Hepatocyte (in vitro differentiated cells): ENCODE data around the gene SUSD3. TPM values are rescaled to one million over a fixed set of nuclear protein-coding genes. Genes with fewer than 3 reads are reported as not detected.

Experiments used
- DNase-seq: peaks from one replicate; pipeline ENCODE4 v3.0.0-alpha.2; 2016; ENCODE audit warnings: low spot score
- H2AFZ ChIP-seq: fragments of 200-600 bp; sonication (generic); 2 replicates; pipeline ENCODE4 v1.6.0; 2016; ENCODE audit warnings: antibody characterized with exemption, mild to moderate bottlenecking
- H3K27ac ChIP-seq: fragments of 200-600 bp; sonication (generic); 2 replicates; pipeline ENCODE4 v1.5.1; 2016; ENCODE audit warnings: mild to moderate bottlenecking
- H3K27me3 ChIP-seq: fragments of 200-600 bp; sonication (generic); 2 replicates; pipeline ENCODE4 v1.6.1; 2016
- H3K36me3 ChIP-seq: fragments of 200-600 bp; sonication (generic); replicated peaks from 2 replicates; pipeline ENCODE4 v1.5.1; 2016; ENCODE audit warnings: low read depth; ENCODE audit not compliant: insufficient read depth
- H3K4me1 ChIP-seq: fragments of 200-600 bp; sonication (generic); 2 replicates; pipeline ENCODE4 v1.5.1; 2016; ENCODE audit warnings: mild to moderate bottlenecking, moderate library complexity; ENCODE audit not compliant: insufficient read depth
- H3K4me2 ChIP-seq: fragments of 200-600 bp; sonication (generic); 2 replicates; pipeline ENCODE4 v1.6.0; 2016
- H3K4me3 ChIP-seq: fragments of 200-600 bp; sonication (generic); 2 replicates; pipeline ENCODE4 v1.5.1; 2016; ENCODE audit warnings: mild to moderate bottlenecking
- H3K79me2 ChIP-seq: fragments of 200-600 bp; sonication (generic); 2 replicates; pipeline ENCODE4 v1.6.0; 2017; ENCODE audit warnings: mild to moderate bottlenecking
- H3K9me2 ChIP-seq: fragments of 200-600 bp; sonication (generic); replicated peaks from 2 replicates; pipeline ENCODE4 v1.6.0; 2017; ENCODE audit warnings: mild to moderate bottlenecking; ENCODE audit not compliant: insufficient read depth
- H3K9me3 ChIP-seq: fragments of 200-600 bp; sonication (generic); 2 replicates; pipeline ENCODE4 v1.5.1; 2016; ENCODE audit warnings: low read depth, mild to moderate bottlenecking
- H4K20me1 ChIP-seq: fragments of 200-600 bp; sonication (generic); 2 replicates; pipeline ENCODE4 v1.6.0; 2016; ENCODE audit warnings: mild to moderate bottlenecking; ENCODE audit not compliant: insufficient read depth, poor library complexity, severe bottlenecking
- CTCF ChIP-seq: fragments of 200-600 bp; sonication (generic); IDR thresholded peaks from 2 replicates; pipeline ENCODE4 v1.5.1; 2016; ENCODE audit warnings: antibody characterized with exemption, mild to moderate bottlenecking; ENCODE audit not compliant: poor library complexity
- EZH2 ChIP-seq: fragments of 200-600 bp; sonication (generic); IDR thresholded peaks from 2 replicates; pipeline ENCODE4 v1.6.1; 2016; ENCODE audit warnings: antibody characterized with exemption, mild to moderate bottlenecking, borderline replicate concordance
- EZH2phosphoT487 ChIP-seq: fragments of 200-600 bp; sonication (generic); IDR thresholded peaks from one replicate; pipeline ENCODE4 v1.6.1; 2018; ENCODE audit warnings: antibody characterized with exemption, mild to moderate bottlenecking, low read depth, moderate library complexity; ENCODE audit not compliant: unreplicated experiment, severe bottlenecking
- WGBS: methylation state at CpG from one replicate; pipeline ENCODE4 v1.1.6; 2016; ENCODE audit warnings: low lambda C conversion rate; ENCODE audit errors: missing lambda C conversion rate; 5-methylcytosine and 5-hydroxymethylcytosine counted together
- polyA plus RNA-seq: library from polyadenylated mRNA; unstranded; fragments of >200 nt; fragmentation: Nextera tagmentation; extraction: Ambion mirVana; gene quantifications from 2 replicates; pipeline ENCODE4 v1.2.1, GENCODE V29; 2016
- total RNA-seq: library from RNA; depleted of rRNA; stranded (reverse); fragments of >200 nt; gene quantifications from 2 replicates; pipeline ENCODE4 v1.2.3, GENCODE V29; 2014

The SUSD3 gene
- total and polyA plus RNA-seq, 2 experiments from 2014 or later, result 11.4 to 17.3 TPM

GRCh38 chr9:93022066-93022465 is 36.4 kb upstream of the SUSD3 start:
- Histone ChIP-seq H3K36me3 (no peaks in the 10 kb centered on the region), H3K9me2 (no peaks in the 10 kb centered on the region), H3K27me3 (no peaks in the 10 kb centered on the region), H4K20me1 (no peaks in the 10 kb centered on the region), H3K4me2 (no peak overlapping the region), H3K4me1 (no peaks in the 10 kb centered on the region), H3K79me2 (no peaks in the 10 kb centered on the region), H3K4me3 (no peak overlapping the region), H3K27ac (no peak overlapping the region), H3K9me3 (no peaks in the 10 kb centered on the region), H2AFZ (no peak overlapping the region)
- DNase-seq, result no peak
- WGBS, result 95% methylated on average over 9 of the region's 9 CpGs
- TF ChIP-seq EZH2phosphoT487, result no peak
- TF ChIP-seq CTCF, result no peak
- TF ChIP-seq EZH2, result no peak

- H4K20me1 ChIP-seq, result no peaks in the 10 kb centered on the region
- H3K36me3 ChIP-seq, result no peaks in the 10 kb centered on the region
- H3K9me3 ChIP-seq, result no peaks in the 10 kb centered on the region
- H3K4me3 ChIP-seq, result no peak overlapping the region
- 92% methylated on average over 23 of the region's 23 CpGs for WGBS
- H3K79me2 ChIP-seq, result no peaks in the 10 kb centered on the region
- H3K9me2 ChIP-seq, result no peaks in the 10 kb centered on the region
- TF ChIP-seq EZH2, result no peak
- TF ChIP-seq CTCF, result no peak
- TF ChIP-seq EZH2phosphoT487, result no peak
- no peak overlapping the region for H3K4me2 ChIP-seq
- no peak overlapping the region for H3K27ac ChIP-seq
- DNase-seq, result no peak
- H3K27me3 ChIP-seq, result no peaks in the 10 kb centered on the region
- no peak overlapping the region for H2AFZ ChIP-seq
- H3K4me1 ChIP-seq, result no peaks in the 10 kb centered on the region
Observed at GRCh38 chr9:93022721-93023520, 35.6 kb upstream of the SUSD3 start.

GRCh38 chr9:93023521-93023815 is 35.0 kb upstream of the SUSD3 start:
- DNase-seq, result no peak
- Histone ChIP-seq H3K27me3 (no peaks in the 10 kb centered on the region), H4K20me1 (no peaks in the 10 kb centered on the region), H3K4me1 (no peaks in the 10 kb centered on the region), H3K79me2 (no peaks in the 10 kb centered on the region), H3K27ac (no peak overlapping the region), H2AFZ (no peak overlapping the region), H3K9me2 (no peaks in the 10 kb centered on the region), H3K9me3 (no peaks in the 10 kb centered on the region), H3K4me2 (no peak overlapping the region), H3K36me3 (no peaks in the 10 kb centered on the region), H3K4me3 (no peak overlapping the region)
- WGBS, result 87% methylated on average over 4 of the region's 4 CpGs
- TF ChIP-seq CTCF (no peak), EZH2phosphoT487 (no peak)

GRCh38 chr9:93024646-93024910 is 33.9 kb upstream of the SUSD3 start:
- TF ChIP-seq CTCF, result no peak
- TF ChIP-seq EZH2, result no peak
- no peak for TF ChIP-seq EZH2phosphoT487
- no peak for DNase-seq
- no peaks in the 10 kb centered on the region for H3K4me1 ChIP-seq
- H4K20me1 ChIP-seq, result no peaks in the 10 kb centered on the region
- no peaks in the 10 kb centered on the region for H3K79me2 ChIP-seq
- 93% methylated on average over 4 of the region's 4 CpGs for WGBS
- H3K36me3 ChIP-seq, result no peaks in the 10 kb centered on the region
- H3K9me2 ChIP-seq, result no peaks in the 10 kb centered on the region
- H3K9me3 ChIP-seq, result no peaks in the 10 kb centered on the region
- H2AFZ ChIP-seq, result no peak overlapping the region
- no peaks in the 10 kb centered on the region for H3K27me3 ChIP-seq
- H3K27ac ChIP-seq, result no peak overlapping the region
- no peak overlapping the region for H3K4me2 ChIP-seq
- H3K4me3 ChIP-seq, result no peak overlapping the region
